Breast epithelium (tissue), 4 donors: Measurements from ENCODE around the gene ANKMY1. TPM values are rescaled to one million over a fixed set of nuclear protein-coding genes. Genes with fewer than 3 reads are reported as not detected.
A peak's percentile ranks its signal among the peaks of the same experiment; 100 is the strongest.
"Not testable (repeated sequence)": the region's sequence is repeated elsewhere in the genome, so short reads cannot be mapped to it uniquely, and the experiment has no call there.

Experiments used
- DNase-seq, 2 donors: peaks; one replicate each; pipeline ENCODE4 v3.0.0-alpha.2; 2019; ENCODE audit warnings: low spot score in 2 of 2
- H3K27ac ChIP-seq, 2 donors: fragments of 200-600 bp; sonication (generic) in 1 of 2; one replicate each; pipeline ENCODE4 v1.5.1; 2016 to 2019; ENCODE audit warnings: mild to moderate bottlenecking in 1 of 2
- H3K27me3 ChIP-seq, 2 donors: fragments of 200-600 bp; sonication (generic) in 1 of 2; one replicate each; pipeline versions ENCODE4 v1.5.1 to v1.6.0; 2017 to 2019; ENCODE audit warnings: control low read depth in 1 of 2, mild to moderate bottlenecking in 1 of 2
- H3K36me3 ChIP-seq: fragments of 200-600 bp; one replicate; pipeline ENCODE4 v1.5.1; 2019
- H3K4me1 ChIP-seq, 2 donors: fragments of 200-600 bp; sonication (generic); one replicate each; pipeline ENCODE4 v1.5.1; 2016 to 2019; ENCODE audit warnings: control low read depth in 1 of 2
- H3K4me3 ChIP-seq, 3 donors: fragments of 200-600 bp; sonication (generic); 1 replicate in 2 of 3; 2 replicates in 1 of 3; pipeline ENCODE4 v1.5.1; 2016 to 2019; ENCODE audit warnings: mild to moderate bottlenecking in 3 of 3, moderate library complexity in 2 of 3
- H3K9me3 ChIP-seq, 2 donors: fragments of 200-600 bp; sonication (generic) in 1 of 2; one replicate each; pipeline ENCODE4 v1.5.1; 2016 to 2019; ENCODE audit warnings: control low read depth in 1 of 2
- POLR2A ChIP-seq: fragments of 450-650 bp; IDR thresholded peaks from one replicate; pipeline ENCODE4 v1.6.1; 2016; ENCODE audit warnings: antibody characterized with exemption, mild to moderate bottlenecking, moderate library complexity
- POLR2AphosphoS5 ChIP-seq, 3 donors: sonication (generic); formaldehyde crosslinking; IDR thresholded peaks; one replicate each; pipeline ENCODE4 v1.6.1; 2017; ENCODE audit warnings: antibody characterized with exemption in 3 of 3
- intact Hi-C: fragments of 100-400 bp; cut with DNase I; formaldehyde crosslinking; loops from one replicate; pipeline ENCODE4 v1.15.1; 2023; ENCODE audit warnings: low total_unique reads
- total RNA-seq, 3 donors: library from RNA; depleted of rRNA; stranded (reverse); fragments of >200 nt; gene quantifications; one replicate each; pipeline ENCODE4 v1.1.0, GENCODE V29; 2016
- TF ChIP-seq, protein P1 (sequence below), 3 donors: fragments of 450-650 bp; IDR thresholded peaks; one replicate each; pipeline ENCODE4 v1.5.1; 2016 to 2017; ENCODE audit warnings: antibody characterized with exemption in 3 of 3, mild to moderate bottlenecking in 3 of 3, moderate library complexity in 3 of 3

The ANKMY1 gene
- total RNA-seq, 3 donors from 2014 or later: 13.0 to 32.8 (median 19.0) TPM

DNA sequence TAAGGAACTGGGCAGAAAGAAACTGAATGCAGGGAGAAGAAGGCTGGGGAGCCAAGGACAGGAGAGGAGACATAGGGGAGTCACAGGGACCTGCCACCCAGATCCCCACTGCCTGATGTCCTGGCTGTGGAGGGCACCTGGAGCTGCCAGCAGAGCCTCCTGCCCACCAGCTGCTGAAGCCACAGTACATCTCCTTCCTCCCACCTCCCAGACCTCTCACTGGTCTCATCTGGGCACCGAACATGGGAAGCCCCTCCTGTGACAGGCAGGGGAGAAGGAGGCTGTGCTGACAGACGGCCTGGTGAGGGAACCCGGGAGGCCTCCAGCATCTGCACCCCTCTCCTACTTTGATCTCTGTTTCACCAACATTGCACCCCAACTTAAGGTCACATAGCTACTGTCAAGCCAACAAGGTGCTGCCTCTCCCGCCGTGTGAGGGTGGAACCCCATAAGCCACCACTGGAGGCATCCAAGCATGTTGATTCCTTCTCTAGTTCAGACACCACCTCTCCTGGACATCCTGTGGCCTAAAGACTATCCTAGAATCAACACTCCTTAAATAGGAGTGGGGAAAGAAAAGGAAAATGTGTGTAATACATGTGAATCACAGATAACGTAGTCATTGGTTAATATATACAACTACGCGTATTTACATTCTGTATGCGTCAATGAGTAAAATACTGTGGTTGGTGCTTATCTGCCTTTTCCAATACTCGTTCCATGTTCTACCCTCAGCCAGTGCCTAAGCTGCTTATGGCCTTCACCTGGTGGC is 7.0 kb upstream of the ANKMY1 start:
- peaks cover 14 to 24% of the 10 kb centered on the region in 2 donors for H3K4me1 ChIP-seq

DNA sequence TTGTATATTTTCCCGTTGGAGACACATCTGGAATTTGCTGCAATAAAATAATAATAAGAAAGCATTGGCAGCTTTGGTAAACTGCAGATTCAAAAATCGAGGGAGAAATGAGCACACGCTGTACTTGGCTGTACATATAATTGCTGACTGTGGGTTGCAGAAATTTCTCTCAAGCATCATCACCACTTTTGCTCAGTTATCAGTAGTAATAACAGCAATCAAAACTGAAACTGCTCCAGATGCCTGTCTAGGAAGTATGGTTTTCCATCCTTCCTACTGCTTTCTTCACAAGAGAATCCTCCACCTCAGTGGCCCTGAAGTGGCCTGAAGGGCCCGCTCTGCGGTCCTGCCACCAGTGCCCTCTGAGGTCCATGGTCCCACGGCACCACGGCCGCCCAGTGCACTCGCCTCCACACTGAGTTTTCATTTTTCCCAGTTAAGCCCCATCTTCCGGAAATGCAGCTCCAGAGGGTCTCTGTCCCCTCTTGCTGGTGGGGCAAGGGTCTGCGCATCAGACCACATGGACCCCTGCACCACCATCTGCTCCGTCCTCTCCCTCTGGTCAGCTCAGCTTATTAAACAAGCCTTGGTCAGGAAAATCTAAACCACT is 6.3 kb upstream of the ANKMY1 start:
- peaks cover 14 to 19% of the 10 kb centered on the region in 2 donors for H3K4me1 ChIP-seq
- peak in 1 of 2 donors; percentile 33 for DNase-seq
- intact Hi-C loops: no loop called here
- no peaks in the 10 kb centered on the region for H3K27me3 ChIP-seq
- no peak overlapping the region for H3K4me3 ChIP-seq
- peak overlapping the region; percentile 93 to 100 for H3K27ac ChIP-seq
- H3K9me3 ChIP-seq: no peaks in the 10 kb centered on the region
- H3K36me3 ChIP-seq: no peaks in the 10 kb centered on the region
- TF ChIP-seq POLR2AphosphoS5 (IDR thresholded peaks at IDR 0.05) (no peak), POLR2A (no peak)
- TF ChIP-seq, protein P1, sequence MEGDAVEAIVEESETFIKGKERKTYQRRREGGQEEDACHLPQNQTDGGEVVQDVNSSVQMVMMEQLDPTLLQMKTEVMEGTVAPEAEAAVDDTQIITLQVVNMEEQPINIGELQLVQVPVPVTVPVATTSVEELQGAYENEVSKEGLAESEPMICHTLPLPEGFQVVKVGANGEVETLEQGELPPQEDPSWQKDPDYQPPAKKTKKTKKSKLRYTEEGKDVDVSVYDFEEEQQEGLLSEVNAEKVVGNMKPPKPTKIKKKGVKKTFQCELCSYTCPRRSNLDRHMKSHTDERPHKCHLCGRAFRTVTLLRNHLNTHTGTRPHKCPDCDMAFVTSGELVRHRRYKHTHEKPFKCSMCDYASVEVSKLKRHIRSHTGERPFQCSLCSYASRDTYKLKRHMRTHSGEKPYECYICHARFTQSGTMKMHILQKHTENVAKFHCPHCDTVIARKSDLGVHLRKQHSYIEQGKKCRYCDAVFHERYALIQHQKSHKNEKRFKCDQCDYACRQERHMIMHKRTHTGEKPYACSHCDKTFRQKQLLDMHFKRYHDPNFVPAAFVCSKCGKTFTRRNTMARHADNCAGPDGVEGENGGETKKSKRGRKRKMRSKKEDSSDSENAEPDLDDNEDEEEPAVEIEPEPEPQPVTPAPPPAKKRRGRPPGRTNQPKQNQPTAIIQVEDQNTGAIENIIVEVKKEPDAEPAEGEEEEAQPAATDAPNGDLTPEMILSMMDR (IDR thresholded peaks at IDR 0.05): no peak

More for the DNA sequence above, 7.0 kb upstream of the ANKMY1 start:
- DNase-seq: peak; percentile 17 to 19
- no peak overlapping the region for H3K4me3 ChIP-seq
- H3K27me3 ChIP-seq: no peaks in the 10 kb centered on the region
- intact Hi-C loops: no loop called here
- H3K36me3 ChIP-seq: no peaks in the 10 kb centered on the region
- H3K9me3 ChIP-seq: no peaks in the 10 kb centered on the region
- TF ChIP-seq, protein P1 (IDR thresholded peaks at IDR 0.05): no peak
- TF ChIP-seq POLR2AphosphoS5 (IDR thresholded peaks at IDR 0.05): no peak
- TF ChIP-seq POLR2A: no peak
- peak overlapping the region; percentile 93 to 100 for H3K27ac ChIP-seq

DNA sequence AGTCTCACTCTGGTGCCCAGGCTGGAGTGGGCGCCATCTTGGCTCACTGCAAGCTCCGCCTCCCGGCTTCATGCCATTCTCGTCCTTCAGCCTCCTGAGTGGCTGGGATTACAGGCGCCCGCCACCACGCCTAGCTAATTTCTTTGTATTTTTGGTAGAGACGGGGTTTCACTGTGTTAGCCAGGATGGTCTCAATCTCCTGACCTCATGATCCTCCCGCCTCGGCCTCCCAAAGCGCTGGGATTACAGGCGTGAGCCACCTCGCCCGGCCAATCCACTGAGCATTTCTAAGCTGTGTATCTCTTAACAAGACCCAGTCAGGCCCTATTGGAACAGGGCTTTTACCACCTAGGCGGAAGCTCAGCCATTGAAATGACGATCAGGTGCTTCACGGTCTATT is 5.4 kb upstream of the ANKMY1 start:
- peak; percentile 17 to 39 for DNase-seq
- Histone ChIP-seq H3K4me1 (peaks cover 16 to 19% of the 10 kb centered on the region in 2 donors), H3K27ac (peak overlapping the region; percentile 100)
- H3K9me3 ChIP-seq, H3K36me3 ChIP-seq, intact Hi-C loops, H3K27me3 ChIP-seq, H3K4me3 ChIP-seq: not testable (repeated sequence)

DNA sequence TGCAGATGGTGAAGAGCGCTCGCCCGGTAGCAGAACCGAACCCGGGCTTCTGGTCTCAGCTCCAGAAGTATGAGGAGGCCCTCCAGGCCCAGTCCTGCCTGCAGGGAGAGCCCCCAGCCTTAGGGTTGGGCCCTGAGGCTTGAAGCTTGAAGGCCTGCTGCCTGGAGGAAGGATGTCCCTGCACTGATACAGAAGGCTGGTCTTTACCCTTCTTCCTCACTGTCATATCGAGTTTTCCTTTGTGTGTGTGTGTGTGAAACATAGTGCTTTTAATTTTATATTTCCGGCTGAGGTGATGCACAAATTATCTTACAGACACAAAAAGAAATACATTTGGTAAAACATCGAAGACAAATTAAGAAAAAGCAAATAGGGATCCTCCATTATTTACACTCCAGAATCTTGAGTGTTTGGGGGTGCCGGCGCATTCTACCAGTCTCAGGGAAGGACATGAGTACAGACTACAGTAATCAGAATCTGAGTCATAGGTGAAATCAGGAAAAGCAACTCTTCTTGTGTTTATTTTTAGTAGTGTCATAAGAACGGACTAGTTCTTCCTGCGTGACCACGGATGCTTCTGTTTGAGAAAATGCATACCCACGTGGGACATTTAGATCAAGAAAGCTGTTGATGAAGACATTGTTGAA is 3.7 kb upstream of the ANKMY1 start:
- Histone ChIP-seq H3K27me3 (no peaks in the 10 kb centered on the region), H3K27ac (peak overlapping the region; percentile 100), H3K36me3 (no peaks in the 10 kb centered on the region), H3K4me3 (peak overlapping the region; percentile 89 to 96 (median 90)), H3K4me1 (peaks cover 12 to 16% of the 10 kb centered on the region in 2 donors), H3K9me3 (no peaks in the 10 kb centered on the region)
- intact Hi-C loops: no loop called here
- TF ChIP-seq, protein P1 (IDR thresholded peaks at IDR 0.05): peak in 2 of 3 donors; percentile 38 to 51
- TF ChIP-seq POLR2AphosphoS5 (IDR thresholded peaks at IDR 0.05): no peak
- no peak for TF ChIP-seq POLR2A
- DNase-seq: peak in 1 of 2 donors; percentile 49

DNA sequence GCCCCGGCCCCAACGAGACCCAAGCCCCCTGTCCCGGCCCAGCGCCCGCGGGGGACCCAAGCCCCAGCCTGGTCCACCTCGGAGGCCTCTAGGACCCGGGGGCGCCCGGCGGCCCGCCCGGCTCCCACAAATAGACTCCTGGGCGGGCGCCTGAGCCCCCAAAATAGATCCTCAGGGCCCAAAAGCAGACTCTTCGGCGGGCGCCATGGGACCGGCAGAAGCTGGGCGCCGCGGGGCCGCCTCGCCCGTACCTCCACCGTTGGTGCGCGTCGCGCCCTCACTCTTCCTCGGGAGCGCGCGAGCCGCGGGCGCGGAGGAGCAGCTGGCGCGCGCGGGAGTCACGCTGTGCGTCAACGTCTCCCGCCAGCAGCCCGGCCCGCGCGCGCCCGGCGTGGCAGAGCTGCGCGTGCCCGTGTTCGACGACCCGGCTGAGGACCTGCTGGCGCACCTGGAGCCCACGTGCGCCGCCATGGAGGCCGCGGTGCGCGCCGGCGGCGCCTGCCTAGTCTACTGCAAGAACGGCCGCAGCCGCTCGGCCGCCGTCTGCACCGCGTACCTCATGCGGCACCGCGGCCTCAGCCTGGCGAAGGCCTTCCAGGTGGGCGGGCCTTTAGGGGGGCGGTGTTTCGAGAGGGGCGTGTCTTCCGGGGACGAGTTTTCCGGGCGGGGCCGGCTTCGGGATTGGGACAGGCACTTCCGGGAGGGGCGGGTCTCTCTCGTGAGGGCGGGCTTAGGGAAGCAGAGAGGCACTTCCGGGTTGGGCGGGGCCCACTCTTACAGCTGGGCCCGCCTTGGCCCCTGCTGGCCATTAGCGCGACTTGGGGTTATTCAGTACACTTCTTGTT is 2.9 kb upstream of the ANKMY1 start:
- DNase-seq: peak; percentile 99 to 100
- H3K4me1 ChIP-seq: peaks cover 7 to 10% of the 10 kb centered on the region in 2 donors

More for the DNA sequence above, 2.9 kb upstream of the ANKMY1 start:
- intact Hi-C loops: no loop called here
- Histone ChIP-seq H3K9me3 (no peaks in the 10 kb centered on the region), H3K36me3 (no peaks in the 10 kb centered on the region), H3K27me3 (no peaks in the 10 kb centered on the region), H3K27ac (peak overlapping the region; percentile 100), H3K4me3 (peak overlapping the region; percentile 89 to 96 (median 90))
- TF ChIP-seq POLR2AphosphoS5 (IDR thresholded peaks at IDR 0.05) (peak; percentile 53 to 86 (median 72)), POLR2A (peak; percentile 52)
- TF ChIP-seq, protein P1 (IDR thresholded peaks at IDR 0.05): peak in 1 of 3 donors; percentile 25
